D721Med (cell line): ENCODE results near the gene POLK.

ENCODE experiments used
- DNase-seq: peaks from one replicate; pipeline ENCODE4 v3.0.0; 2011; ENCODE audit warnings: low spot score; ENCODE audit not compliant: insufficient read length
- FAIRE-seq: peaks from 2 replicates; lab custom pipeline; 2011; peaks lifted over from hg19 to GRCh38; lab: Jason Lieb, UNC
- TF ChIP-seq, protein P1 (sequence below): IDR thresholded peaks from 2 replicates; pipeline ENCODE4 v1.5.1; 2012; ENCODE audit warnings: mild to moderate bottlenecking, control low read depth; ENCODE audit not compliant: insufficient read depth; ENCODE audit errors: missing control alignments

Gene POLK

DNA sequence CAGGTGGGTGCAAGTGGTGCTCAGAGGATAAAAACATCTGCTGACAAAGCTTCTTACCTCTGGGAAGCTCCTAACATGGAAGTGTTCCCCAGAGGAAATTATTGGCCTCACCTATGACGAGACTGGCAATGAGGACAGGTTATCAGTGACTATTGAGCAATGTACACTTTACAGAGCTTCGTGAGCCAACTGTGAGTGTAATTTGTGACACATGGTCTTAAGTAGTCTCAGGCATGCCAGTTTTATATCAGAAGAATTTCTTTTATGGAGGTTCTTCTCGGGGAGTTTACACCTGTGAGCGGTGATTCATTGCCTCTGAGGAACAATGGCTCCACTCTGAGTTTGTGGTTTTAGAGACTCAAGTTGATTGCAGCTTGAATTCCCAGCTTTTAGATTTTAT is 110.9 kb downstream of the POLK start:
- FAIRE-seq (no peak), DNase-seq (no peak)

DNA sequence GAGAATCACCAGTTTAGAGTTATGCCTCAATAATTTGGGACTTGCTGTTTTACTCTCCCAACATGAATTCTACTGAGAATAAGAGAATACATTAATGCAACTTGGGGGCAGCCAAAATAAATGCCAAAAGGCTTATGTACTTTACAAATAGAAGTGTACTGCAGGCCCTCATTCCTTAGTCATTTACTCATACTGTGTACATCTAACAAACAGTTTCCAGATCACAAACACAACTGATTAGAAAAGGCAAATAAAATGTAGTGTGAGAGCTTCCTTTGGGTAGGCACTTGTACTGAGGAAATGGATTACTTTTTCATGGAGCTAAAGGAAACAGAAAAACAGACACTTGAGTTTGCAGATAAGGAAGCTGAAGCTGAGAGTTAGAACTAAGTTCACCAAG is 112.2 kb downstream of the POLK start:
- no peak for DNase-seq
- TF ChIP-seq, protein P1, sequence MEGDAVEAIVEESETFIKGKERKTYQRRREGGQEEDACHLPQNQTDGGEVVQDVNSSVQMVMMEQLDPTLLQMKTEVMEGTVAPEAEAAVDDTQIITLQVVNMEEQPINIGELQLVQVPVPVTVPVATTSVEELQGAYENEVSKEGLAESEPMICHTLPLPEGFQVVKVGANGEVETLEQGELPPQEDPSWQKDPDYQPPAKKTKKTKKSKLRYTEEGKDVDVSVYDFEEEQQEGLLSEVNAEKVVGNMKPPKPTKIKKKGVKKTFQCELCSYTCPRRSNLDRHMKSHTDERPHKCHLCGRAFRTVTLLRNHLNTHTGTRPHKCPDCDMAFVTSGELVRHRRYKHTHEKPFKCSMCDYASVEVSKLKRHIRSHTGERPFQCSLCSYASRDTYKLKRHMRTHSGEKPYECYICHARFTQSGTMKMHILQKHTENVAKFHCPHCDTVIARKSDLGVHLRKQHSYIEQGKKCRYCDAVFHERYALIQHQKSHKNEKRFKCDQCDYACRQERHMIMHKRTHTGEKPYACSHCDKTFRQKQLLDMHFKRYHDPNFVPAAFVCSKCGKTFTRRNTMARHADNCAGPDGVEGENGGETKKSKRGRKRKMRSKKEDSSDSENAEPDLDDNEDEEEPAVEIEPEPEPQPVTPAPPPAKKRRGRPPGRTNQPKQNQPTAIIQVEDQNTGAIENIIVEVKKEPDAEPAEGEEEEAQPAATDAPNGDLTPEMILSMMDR, result no peak
- no peak for FAIRE-seq

More for the DNA sequence above, 110.9 kb downstream of the POLK start:
- TF ChIP-seq, protein P1, result no peak

DNA sequence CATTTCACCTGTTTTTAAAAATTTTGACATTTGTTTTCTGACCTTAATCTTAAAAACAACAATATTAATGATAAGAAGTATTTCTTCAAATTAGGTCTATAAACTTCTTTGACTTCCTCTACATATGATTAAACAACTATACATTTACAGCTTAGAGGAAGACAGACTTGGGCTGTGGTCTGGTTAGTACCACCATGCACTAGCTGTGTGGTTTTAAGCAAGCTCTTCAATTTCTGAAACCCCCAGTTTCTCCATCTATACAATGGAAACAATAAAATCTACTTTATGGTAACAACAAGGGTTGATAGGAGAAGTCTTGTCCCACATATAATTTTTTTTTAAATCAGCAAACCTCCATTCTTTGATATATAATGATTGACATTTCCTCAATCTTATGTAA is 115.3 kb downstream of the POLK start:
- no peak for FAIRE-seq
- no peak for DNase-seq

DNA sequence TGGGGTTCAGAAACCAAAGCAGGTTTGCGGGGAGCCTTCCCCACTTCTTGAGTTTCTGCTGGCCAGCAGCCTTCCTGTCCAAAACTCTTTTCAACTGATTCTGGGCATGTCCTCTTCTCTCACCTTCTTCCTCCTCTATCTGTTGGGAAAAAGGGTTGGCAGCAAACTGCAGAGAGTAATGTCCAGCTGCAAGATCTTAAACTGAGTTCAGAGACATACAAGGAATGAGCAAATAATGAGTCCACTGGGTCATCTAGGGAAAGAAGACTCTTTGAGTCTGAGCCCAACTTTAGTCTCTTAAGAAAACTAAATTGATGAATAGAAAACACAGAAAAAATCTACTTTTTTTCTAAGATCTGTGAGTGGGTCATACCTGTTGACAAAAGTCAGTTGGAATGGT is 116.1 kb downstream of the POLK start:
- DNase-seq (no peak), FAIRE-seq (no peak)
- TF ChIP-seq, protein P1, result no peak

More for the DNA sequence above, 115.3 kb downstream of the POLK start:
- TF ChIP-seq, protein P1, result no peak

DNA sequence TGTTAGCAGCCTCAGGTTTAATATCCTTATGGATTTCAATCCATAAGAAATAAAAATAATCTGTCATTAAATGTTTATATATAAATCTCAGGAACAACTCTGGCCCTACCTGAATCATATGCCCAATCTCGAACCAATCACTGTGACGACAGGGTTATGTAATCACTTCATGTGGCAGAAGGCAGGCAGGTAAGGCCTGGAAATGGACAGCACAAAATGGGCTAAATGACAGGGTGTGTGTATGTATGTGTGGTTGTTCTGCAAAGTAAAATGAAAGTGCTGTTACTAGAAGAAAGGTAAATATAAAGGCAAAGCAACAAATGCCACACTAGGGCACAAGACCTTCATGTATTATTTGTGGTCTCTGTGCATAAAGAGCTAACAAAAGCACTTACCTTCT is 119.2 kb downstream of the POLK start:
- FAIRE-seq (no peak), DNase-seq (no peak)
- TF ChIP-seq, protein P1, result no peak

DNA sequence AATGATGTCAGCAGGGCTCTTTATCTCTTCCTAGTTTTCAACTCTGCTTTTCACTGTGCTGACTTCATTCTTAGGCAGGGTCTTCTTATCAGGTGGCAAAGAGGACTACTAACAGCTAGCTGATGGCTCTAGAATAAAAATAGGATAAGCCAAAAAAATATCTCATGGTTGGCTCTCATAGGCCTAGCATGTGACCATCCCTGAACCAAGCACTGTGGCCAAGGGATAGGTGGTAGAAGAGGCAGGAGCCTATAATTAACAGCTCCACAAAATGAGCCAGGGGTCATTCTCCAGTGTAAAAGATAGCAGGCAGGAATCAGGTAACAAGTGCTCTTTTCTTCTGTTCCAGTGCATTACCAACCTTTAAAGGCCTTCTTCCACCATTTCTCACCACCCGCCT is 120.6 kb downstream of the POLK start:
- DNase-seq, result no peak
- TF ChIP-seq, protein P1, result no peak

DNA sequence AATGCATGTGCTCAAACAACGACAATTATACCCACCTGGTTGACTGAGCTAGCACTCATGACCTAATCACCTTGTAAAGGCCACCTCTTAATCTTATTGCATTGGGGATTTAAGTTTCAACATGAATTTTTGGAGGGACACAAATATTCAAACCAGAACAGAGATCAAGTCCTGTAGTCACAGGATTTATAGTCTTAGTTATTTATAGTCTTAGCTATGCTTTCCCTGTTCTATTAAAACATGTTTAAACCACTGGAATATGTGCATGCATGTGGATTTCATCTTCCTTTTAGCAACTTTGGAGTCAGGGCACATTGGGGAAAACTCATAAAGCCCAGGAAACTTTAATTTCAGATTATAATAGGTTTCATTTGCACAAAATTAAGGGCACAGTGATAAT is 126.3 kb downstream of the POLK start:
- DNase-seq (no peak), FAIRE-seq (no peak)
- TF ChIP-seq, protein P1, result no peak

More for the DNA sequence above, 120.6 kb downstream of the POLK start:
- no peak for FAIRE-seq
